ENCODE results near the gene HSPG2.

DNA sequence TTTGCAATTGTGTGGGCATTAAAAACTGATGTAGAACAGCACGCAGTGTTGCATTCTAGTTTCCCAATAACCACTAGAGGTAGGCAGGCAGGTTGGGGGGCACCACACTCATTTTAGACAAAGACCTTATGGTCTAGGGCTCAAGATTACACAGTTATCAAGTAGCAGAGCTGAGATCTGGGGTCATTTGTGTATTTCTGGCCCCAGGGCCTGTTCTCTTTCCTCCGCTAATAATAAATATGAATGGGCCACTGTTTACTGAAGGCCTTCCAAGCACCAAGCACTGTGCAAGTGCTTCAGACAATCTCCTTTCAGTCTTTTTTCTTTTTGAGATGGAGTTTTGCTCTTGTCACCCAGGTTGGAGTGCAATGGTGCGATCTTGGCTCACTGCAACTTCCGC, 101.1 kb downstream of the HSPG2 start:
- TF ChIP-seq, protein P1, sequence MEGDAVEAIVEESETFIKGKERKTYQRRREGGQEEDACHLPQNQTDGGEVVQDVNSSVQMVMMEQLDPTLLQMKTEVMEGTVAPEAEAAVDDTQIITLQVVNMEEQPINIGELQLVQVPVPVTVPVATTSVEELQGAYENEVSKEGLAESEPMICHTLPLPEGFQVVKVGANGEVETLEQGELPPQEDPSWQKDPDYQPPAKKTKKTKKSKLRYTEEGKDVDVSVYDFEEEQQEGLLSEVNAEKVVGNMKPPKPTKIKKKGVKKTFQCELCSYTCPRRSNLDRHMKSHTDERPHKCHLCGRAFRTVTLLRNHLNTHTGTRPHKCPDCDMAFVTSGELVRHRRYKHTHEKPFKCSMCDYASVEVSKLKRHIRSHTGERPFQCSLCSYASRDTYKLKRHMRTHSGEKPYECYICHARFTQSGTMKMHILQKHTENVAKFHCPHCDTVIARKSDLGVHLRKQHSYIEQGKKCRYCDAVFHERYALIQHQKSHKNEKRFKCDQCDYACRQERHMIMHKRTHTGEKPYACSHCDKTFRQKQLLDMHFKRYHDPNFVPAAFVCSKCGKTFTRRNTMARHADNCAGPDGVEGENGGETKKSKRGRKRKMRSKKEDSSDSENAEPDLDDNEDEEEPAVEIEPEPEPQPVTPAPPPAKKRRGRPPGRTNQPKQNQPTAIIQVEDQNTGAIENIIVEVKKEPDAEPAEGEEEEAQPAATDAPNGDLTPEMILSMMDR (IDR thresholded peaks at IDR 0.05; ENCODE audit: low read length) = no peak
- TF ChIP-seq EZH2 (IDR thresholded peaks at IDR 0.05; ENCODE audit: borderline replicate concordance, low read length) = no peak

All from OCI-LY1 (cell line).